Measurements from ENCODE around the gene SCFD2. TPM values are rescaled to one million over a fixed set of nuclear protein-coding genes. Genes with fewer than 3 reads are reported as not detected.

Gene SCFD2
- polyA plus RNA-seq, 1 of the 3 experiments (the other 2 are of a cell fraction): 14.1 TPM

GRCh38 chr4:53088152-53088551, 277.7 kb downstream of the SCFD2 start:
- Histone ChIP-seq H3K27me3 (ENCODE audit: insufficient read depth) (no peaks in the 10 kb centered on the region), H3F3A (replicated peaks; ENCODE audit: insufficient read depth) (no peaks in the 10 kb centered on the region), H3K9ac (no peak overlapping the region), H3K9me3 (peaks cover 4% of the 10 kb centered on the region; the same call in 1 of the 2 replicates), H3K79me2 (ENCODE audit: insufficient read depth) (no peaks in the 10 kb centered on the region), H4K20me1 (ENCODE audit: insufficient read depth) (no peaks in the 10 kb centered on the region), H3K4me2 (no peak overlapping the region), H2AFZ (ENCODE audit: low read depth) (no peak overlapping the region), H3K27ac (ENCODE audit: low read depth in 2 of 2, low read length in 1 of 2) (no peak overlapping the region), H3K4me1 (ENCODE audit: control insufficient read depth in 1 of 2, insufficient read depth in 2 of 2, low read depth in 1 of 2, low read length in 1 of 2) (no peaks in the 10 kb centered on the region; a peak in 1 of 4 replicates), H3K36me3 (replicated peaks in 1 of 2; ENCODE audit: control insufficient read depth in 1 of 2, insufficient read depth in 2 of 2, low read length in 1 of 2) (no peaks in the 10 kb centered on the region), H3K4me3 (ENCODE audit: low read depth in 2 of 2, low read length in 1 of 2) (no peak overlapping the region), H3K9me2 (no peaks in the 10 kb centered on the region)
- ChIA-PET CTCF (no interaction called here), POLR2A (no interaction called here)
- TF ChIP-seq FOXM1 (IDR thresholded peaks at IDR 0.05; ENCODE audit: low read depth): no peak
- 63% methylated on average over 1 of the region's 1 CpG for WGBS (ENCODE audit: low lambda C conversion rate)
- no peak for DNase-seq

GRCh38 chr4:53076374-53076958, 289.4 kb downstream of the SCFD2 start:
- POLR2A ChIA-PET: no interaction called here
- WGBS (ENCODE audit: low lambda C conversion rate): 94% methylated on average over 8 of the region's 8 CpGs
- no peaks in the 10 kb centered on the region for H3K36me3 ChIP-seq (replicated peaks in 1 of 2; ENCODE audit: control insufficient read depth in 1 of 2, insufficient read depth in 2 of 2, low read length in 1 of 2)
- H3K4me2 ChIP-seq: no peak overlapping the region
- DNase-seq: no peak
- no peak overlapping the region for H3K4me3 ChIP-seq (ENCODE audit: low read depth in 2 of 2, low read length in 1 of 2)
- H3F3A ChIP-seq (replicated peaks; ENCODE audit: insufficient read depth): no peaks in the 10 kb centered on the region
- no peaks in the 10 kb centered on the region; the same call in 1 of the 2 replicates for H3K79me2 ChIP-seq (ENCODE audit: insufficient read depth)
- H3K9me3 ChIP-seq: no peaks in the 10 kb centered on the region
- no peak overlapping the region for H2AFZ ChIP-seq (ENCODE audit: low read depth)
- no peaks in the 10 kb centered on the region for H3K27me3 ChIP-seq (ENCODE audit: insufficient read depth)
- H3K27ac ChIP-seq (ENCODE audit: low read depth in 2 of 2, low read length in 1 of 2): no peak overlapping the region; a peak in 1 of 4 replicates
- no peak overlapping the region for H3K9ac ChIP-seq
- 0 out of 2 replicates have a peak, but pooled peaks cover 3% of the 10 kb centered on the region for H3K9me2 ChIP-seq
- H3K4me1 ChIP-seq (ENCODE audit: control insufficient read depth in 1 of 2, insufficient read depth in 2 of 2, low read depth in 1 of 2, low read length in 1 of 2): peaks cover 0 to 3% of the 10 kb centered on the region in 2 experiments; a peak in 1 of 4 replicates
- CTCF ChIA-PET: no interaction called here
- no peak for TF ChIP-seq GABPA (IDR thresholded peaks at IDR 0.05; ENCODE audit: low read depth)
- no peak for TF ChIP-seq FOXJ3 (CRISPR knock-in tag; IDR thresholded peaks at IDR 0.05)
- TF ChIP-seq USF1 (IDR thresholded peaks at IDR 0.05; ENCODE audit: borderline replicate concordance, low read depth): no peak
- TF ChIP-seq, protein P1, sequence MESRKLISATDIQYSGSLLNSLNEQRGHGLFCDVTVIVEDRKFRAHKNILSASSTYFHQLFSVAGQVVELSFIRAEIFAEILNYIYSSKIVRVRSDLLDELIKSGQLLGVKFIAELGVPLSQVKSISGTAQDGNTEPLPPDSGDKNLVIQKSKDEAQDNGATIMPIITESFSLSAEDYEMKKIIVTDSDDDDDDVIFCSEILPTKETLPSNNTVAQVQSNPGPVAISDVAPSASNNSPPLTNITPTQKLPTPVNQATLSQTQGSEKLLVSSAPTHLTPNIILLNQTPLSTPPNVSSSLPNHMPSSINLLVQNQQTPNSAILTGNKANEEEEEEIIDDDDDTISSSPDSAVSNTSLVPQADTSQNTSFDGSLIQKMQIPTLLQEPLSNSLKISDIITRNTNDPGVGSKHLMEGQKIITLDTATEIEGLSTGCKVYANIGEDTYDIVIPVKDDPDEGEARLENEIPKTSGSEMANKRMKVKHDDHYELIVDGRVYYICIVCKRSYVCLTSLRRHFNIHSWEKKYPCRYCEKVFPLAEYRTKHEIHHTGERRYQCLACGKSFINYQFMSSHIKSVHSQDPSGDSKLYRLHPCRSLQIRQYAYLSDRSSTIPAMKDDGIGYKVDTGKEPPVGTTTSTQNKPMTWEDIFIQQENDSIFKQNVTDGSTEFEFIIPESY (IDR thresholded peaks at IDR 0.05; ENCODE audit: borderline replicate concordance, low read depth): no peak
- TF ChIP-seq MXI1 (IDR thresholded peaks at IDR 0.05; ENCODE audit: low read depth, low read length): no peak
- no peak for TF ChIP-seq MEF2A (IDR thresholded peaks at IDR 0.05; ENCODE audit: borderline replicate concordance, low read depth)
- TF ChIP-seq FOSL2 (IDR thresholded peaks at IDR 0.05; ENCODE audit: borderline replicate concordance, low read depth): no peak
- no peak for TF ChIP-seq SIN3A (IDR thresholded peaks at IDR 0.05; ENCODE audit: borderline replicate concordance, low read depth, low read length)
- TF ChIP-seq RAD21 (IDR thresholded peaks at IDR 0.05; ENCODE audit: low read length): no peak
- no peak for TF ChIP-seq NFIC (IDR thresholded peaks at IDR 0.05; ENCODE audit: borderline replicate concordance)
- no peak for TF ChIP-seq TAF1 (IDR thresholded peaks at IDR 0.05; ENCODE audit: borderline replicate concordance, low read depth, low read length)
- no peaks in the 10 kb centered on the region for H4K20me1 ChIP-seq (ENCODE audit: insufficient read depth)
